ENCODE results near the gene CDKL4.

The CDKL4 gene

DNA sequence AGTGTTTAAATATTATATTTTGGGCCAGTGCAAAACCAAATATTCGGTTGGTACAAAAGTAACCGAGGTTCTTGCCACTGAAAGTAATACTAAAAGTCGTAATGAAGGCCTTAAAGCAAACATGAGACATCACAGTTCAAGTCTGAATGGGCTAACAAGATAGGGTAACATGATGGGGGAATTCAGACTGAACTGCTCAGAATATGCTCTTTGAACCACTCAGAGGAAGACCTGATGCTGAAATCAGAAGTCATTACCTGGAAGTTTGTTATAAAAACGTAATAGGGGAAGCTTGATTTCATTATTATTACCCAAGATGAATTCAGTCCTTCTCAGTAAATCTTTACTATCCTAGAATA, 26.6 kb downstream of the CDKL4 start:
- H3K27ac ChIP-seq, result no peak overlapping the region
- no peak for DNase-seq

DNA sequence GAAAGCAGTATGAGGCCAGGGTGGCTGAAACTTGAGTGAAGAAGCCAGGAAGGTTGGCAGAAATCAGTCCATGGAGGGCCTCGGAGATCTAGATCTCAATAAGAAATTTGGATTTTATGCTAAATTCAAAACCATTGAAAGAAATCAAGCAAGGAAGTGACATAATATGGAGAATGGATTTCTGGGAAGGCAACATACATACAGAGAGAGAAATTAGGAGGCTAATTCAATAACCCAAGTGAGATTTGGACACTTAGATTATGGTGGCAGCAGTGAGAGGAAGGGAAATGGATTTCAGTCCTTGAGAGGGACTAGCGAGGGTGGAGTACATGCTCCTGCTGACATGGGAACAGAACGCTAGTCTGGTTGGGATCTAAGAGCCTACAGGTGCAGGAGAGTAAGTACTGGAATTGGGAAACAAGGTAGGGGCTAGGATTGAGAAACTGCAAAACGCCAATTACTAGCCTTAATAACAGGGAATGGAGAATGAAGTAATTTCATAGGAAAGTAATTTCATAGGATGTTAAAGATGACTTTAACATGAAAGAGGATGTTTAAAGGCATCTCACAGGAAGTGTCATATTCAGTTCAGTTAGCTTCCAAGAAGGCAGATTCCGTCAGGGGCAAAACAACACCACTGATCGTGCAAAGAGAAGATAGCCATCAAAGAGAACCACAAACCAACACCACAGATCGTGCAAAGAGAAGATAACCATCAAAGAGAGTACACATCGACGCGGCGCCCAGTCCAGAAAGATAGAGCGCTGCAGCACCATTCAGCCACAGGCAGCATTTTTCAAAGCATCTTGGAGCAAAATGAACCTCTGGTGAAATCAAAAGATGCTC, 27.2 kb downstream of the CDKL4 start:
- H3K4me3 ChIP-seq (ENCODE audit: low read depth, low read length), result no peak overlapping the region
- TF ChIP-seq, protein P1, sequence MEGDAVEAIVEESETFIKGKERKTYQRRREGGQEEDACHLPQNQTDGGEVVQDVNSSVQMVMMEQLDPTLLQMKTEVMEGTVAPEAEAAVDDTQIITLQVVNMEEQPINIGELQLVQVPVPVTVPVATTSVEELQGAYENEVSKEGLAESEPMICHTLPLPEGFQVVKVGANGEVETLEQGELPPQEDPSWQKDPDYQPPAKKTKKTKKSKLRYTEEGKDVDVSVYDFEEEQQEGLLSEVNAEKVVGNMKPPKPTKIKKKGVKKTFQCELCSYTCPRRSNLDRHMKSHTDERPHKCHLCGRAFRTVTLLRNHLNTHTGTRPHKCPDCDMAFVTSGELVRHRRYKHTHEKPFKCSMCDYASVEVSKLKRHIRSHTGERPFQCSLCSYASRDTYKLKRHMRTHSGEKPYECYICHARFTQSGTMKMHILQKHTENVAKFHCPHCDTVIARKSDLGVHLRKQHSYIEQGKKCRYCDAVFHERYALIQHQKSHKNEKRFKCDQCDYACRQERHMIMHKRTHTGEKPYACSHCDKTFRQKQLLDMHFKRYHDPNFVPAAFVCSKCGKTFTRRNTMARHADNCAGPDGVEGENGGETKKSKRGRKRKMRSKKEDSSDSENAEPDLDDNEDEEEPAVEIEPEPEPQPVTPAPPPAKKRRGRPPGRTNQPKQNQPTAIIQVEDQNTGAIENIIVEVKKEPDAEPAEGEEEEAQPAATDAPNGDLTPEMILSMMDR (IDR thresholded peaks at IDR 0.05; ENCODE audit: low read depth, low read length, missing control alignments), result no peak
- no peaks in the 10 kb centered on the region for H3K27me3 ChIP-seq (replicated peaks)
- H3K36me3 ChIP-seq (replicated peaks), result no peaks in the 10 kb centered on the region
- no peak for DNase-seq
- no peak overlapping the region for H3K27ac ChIP-seq
- in situ Hi-C loops (cut with HindIII; ENCODE audit: low pct_ligation_motif_present, low sequenced_read_pairs), result no loop called here

More for the DNA sequence above, 26.6 kb downstream of the CDKL4 start:
- Histone ChIP-seq H3K36me3 (replicated peaks) (no peaks in the 10 kb centered on the region), H3K4me3 (ENCODE audit: low read depth, low read length) (no peak overlapping the region), H3K27me3 (replicated peaks) (no peaks in the 10 kb centered on the region)
- TF ChIP-seq, protein P1 (IDR thresholded peaks at IDR 0.05; ENCODE audit: low read depth, low read length, missing control alignments), result no peak
- in situ Hi-C loops (cut with HindIII; ENCODE audit: low pct_ligation_motif_present, low sequenced_read_pairs), result no loop called here

DNA sequence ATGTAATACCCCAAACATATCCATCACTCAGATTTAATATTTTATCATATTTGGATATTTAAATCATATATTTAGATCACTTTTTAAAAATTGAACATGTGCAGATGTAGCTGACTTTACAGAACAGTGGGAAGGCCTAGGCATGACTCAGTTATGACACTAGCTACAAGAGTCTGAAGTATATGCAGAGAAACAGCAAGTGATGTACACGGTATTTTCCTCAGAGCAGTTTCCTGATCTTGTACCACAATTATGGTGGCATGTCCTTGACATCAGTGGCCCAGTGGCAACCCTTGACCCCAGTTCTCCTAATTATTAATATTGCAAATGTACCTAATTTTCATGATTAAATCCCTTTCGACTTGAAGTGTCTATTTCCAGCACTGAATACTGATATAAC, 28.2 kb downstream of the CDKL4 start:
- in situ Hi-C loops (cut with HindIII; ENCODE audit: low pct_ligation_motif_present, low sequenced_read_pairs), result no loop called here
- Histone ChIP-seq H3K27me3 (replicated peaks) (no peaks in the 10 kb centered on the region), H3K36me3 (replicated peaks) (no peaks in the 10 kb centered on the region), H3K4me3 (ENCODE audit: low read depth, low read length) (no peak overlapping the region), H3K27ac (no peak overlapping the region)
- no peak for DNase-seq
- TF ChIP-seq, protein P1 (IDR thresholded peaks at IDR 0.05; ENCODE audit: low read depth, low read length, missing control alignments), result no peak

DNA sequence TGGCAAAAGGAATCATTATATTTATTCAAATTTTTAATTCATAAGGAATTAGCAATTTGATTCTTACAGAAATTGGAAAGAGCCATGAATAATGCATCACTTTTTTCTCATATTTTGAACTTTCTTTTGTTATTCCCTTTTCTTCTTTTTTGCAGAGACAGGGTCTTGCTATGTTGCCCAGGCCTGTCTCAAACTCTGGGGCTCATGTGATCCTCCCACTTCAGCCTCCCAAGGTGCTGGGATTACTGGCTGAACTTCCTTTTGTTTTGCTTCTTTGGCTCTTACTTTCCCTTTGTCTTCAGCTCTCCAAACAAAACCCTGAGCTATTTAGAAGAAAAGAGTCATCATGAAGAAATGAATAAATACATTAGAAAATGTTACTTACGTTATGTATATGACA, 30.8 kb downstream of the CDKL4 start:
- in situ Hi-C loops (cut with HindIII; ENCODE audit: low pct_ligation_motif_present, low sequenced_read_pairs), result no loop called here

DNA sequence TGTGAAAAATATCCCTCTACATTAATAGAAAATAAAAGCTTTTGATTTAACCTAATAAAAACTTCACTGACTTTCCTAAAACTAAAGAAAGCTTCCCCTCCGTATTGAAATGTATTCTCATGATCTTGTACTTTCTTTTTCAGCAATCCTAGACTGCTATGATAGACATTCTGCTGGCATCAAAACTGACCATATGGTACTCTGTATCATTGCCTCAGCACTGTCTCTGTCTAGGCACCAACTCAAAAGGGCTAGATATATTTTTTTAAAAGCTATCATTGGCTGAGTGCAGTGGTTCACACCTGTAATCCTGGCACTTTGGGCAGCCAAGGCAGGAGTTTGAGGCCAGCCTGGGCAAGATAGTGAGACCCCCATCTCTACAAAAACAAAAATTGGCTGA, 32.9 kb downstream of the CDKL4 start:
- TF ChIP-seq, protein P1 (IDR thresholded peaks at IDR 0.05; ENCODE audit: low read depth, low read length, missing control alignments), result no peak
- in situ Hi-C loops (cut with HindIII; ENCODE audit: low pct_ligation_motif_present, low sequenced_read_pairs), result no loop called here
- Histone ChIP-seq H3K27ac (no peak overlapping the region), H3K4me3 (ENCODE audit: low read depth, low read length) (no peak overlapping the region), H3K27me3 (replicated peaks) (no peaks in the 10 kb centered on the region), H3K36me3 (replicated peaks) (no peaks in the 10 kb centered on the region)
- DNase-seq, result no peak

More for the DNA sequence above, 30.8 kb downstream of the CDKL4 start:
- Histone ChIP-seq H3K27me3 (replicated peaks) (no peaks in the 10 kb centered on the region), H3K4me3 (ENCODE audit: low read depth, low read length) (no peak overlapping the region), H3K36me3 (replicated peaks) (no peaks in the 10 kb centered on the region), H3K27ac (no peak overlapping the region)
- TF ChIP-seq, protein P1 (IDR thresholded peaks at IDR 0.05; ENCODE audit: low read depth, low read length, missing control alignments), result no peak
- DNase-seq, result no peak

DNA sequence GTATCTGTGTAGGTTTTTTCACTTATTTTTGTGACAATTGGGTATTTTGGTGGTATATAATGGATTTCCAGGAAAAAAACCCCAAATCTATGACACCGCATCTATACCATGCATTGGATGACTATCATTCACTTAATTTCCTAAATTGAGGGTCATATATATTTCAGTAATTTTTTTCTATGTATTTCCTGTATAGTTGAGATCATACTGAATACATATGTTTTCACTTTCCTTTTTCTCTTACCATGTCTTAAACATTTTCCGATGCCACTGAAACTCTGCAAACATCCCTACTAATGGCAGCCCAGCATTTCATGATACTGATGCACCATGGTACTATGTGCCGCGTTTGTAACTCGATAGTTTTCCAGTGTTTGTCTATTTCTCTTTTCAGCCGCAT, 40.4 kb downstream of the CDKL4 start:
- in situ Hi-C loops (cut with HindIII; ENCODE audit: low pct_ligation_motif_present, low sequenced_read_pairs), result no loop called here
- TF ChIP-seq, protein P1 (IDR thresholded peaks at IDR 0.05; ENCODE audit: low read depth, low read length, missing control alignments), result no peak
- Histone ChIP-seq H3K4me3 (ENCODE audit: low read depth, low read length) (no peak overlapping the region), H3K27me3 (replicated peaks) (no peaks in the 10 kb centered on the region), H3K27ac (no peak overlapping the region), H3K36me3 (replicated peaks) (no peaks in the 10 kb centered on the region)
- DNase-seq, result no peak

Measured in brain microvascular endothelial cell (primary cell).